GM21423 (cell line): Measurements from ENCODE around the gene IL1R1.
"Not testable (repeated sequence)": the region's sequence is repeated elsewhere in the genome, so short reads cannot be mapped to it uniquely, and the experiment has no call there.

Experiments
- ATAC-seq: cut with Tn5 transposase; IDR thresholded peaks from one replicate; pipeline ENCODE4 v1.9.1; 2021; ENCODE audit warnings: mild to moderate bottlenecking, moderate library complexity; ENCODE audit not compliant: unreplicated experiment

The IL1R1 gene

GRCh38 chr2:102141970-102142828, at the start of gene IL1R1:
TSS of gene IL1R1 (plus strand) at chr2:102142746. CDS start at chr2:102157725, 14,979 bp downstream.
- no peak for ATAC-seq

DNA sequence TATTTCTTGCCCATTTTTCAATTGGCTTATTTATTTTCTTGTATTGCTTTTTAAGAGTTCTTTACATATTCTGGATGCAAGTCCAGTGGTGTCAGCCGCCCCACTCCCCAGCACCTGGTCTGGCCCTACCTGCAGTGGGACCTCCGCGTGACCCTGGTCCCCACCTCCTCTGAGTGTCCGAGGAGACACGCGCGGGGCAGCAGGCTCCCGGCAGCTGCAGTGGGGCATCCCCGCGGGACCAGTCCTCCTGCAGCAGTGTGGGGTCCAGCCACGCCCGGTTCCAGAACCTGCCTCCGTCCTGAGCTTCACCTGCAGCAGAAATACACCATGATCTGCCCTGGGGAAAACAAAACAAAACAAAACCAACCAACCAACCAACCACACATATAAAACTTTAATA, 48.9 kb upstream of the IL1R1 start:
- ATAC-seq: no peak

DNA sequence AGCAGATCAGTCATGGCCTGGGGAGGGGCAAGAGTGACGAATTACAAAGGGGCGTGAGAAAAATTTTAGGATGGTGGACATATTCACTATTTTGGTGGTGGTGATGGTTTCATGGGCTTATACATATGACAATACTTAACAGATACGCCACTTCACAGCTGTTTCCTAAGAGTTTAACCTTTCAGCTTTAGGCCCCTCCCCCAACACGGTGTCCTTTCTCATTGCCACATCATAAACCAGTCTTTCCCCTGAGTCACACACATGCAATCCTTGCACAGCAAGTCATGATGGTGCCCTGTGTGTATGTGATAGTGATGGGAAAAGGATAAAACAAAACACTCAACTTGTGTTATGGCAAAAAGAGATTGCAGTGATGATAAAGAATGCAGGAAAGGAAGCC, 47.6 kb upstream of the IL1R1 start:
- no peak for ATAC-seq

GRCh38 chr2:102096103-102096502, 46.4 kb upstream of the IL1R1 start:
- ATAC-seq: no peak

- ATAC-seq: no peak
Observed at GRCh38 chr2:102098756-102099155, 43.8 kb upstream of the IL1R1 start.

DNA sequence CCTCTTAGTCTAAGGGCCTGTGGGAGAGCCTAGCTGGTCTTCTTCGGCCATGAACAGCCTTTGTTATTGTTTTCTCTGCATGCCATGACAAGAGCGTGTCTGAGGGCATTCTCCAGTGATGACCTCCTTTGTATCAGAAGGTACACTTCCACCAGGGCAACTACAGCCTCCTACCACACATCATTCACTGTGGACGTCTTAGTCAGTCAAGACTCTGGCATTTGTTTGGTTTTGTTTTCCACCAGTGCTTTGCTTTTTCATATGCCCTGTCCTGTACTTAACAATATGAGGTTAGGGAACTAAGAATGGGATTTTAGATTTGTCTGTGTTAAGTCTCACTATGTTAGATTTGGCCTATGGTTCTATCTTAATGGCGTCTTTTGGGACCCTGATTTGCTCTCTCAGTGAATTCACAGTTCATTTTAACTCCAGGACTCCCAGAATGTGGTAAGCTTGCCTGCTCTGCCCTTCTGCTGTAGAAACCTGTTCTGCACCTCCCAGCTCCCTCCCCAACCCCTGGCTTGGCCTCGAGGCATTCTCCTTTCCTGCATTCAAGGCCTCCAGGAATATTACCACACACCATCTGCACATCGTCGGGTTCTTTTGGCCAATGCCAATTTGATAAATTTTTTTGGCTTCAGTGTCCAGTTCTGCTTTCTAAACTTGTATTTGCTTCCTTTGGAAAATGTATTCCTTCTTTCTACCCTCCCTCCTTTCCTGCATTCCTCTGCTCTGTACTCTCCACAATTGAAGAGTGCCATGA, 42.8 kb upstream of the IL1R1 start:
- no peak for ATAC-seq

DNA sequence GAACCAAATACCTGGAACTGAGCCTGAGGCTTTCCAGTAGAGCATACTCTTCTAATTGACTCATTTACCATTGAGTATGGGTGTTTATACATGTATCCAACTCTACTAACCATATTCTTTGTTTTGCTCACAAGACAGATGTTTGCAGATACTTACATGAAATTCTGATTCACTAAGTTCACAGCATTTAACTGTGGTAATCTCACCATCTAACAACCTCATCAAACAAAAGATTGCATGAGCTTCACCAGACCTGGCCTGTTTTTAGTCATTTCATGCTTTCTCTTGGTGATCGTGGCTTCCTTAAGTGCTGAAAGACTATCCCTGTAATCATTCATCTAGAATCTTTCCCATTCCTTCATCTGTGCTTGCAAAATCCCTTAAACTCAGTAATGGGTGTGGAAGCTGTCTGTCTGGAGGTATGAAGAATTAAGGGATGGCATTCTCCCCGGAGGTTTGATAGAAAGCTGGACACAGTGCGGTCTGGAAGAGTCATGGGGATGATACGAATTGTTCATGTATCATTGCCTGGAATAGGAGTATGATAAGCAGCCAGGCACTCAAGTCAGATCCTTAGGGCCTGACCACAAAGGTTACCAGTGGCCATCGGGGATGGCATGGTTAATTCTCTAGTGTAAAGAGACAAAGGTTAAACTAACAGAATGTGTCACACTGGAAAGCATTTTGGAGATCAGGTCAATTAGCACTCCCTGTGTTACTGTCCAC, 42.0 kb upstream of the IL1R1 start:
- ATAC-seq: no peak

DNA sequence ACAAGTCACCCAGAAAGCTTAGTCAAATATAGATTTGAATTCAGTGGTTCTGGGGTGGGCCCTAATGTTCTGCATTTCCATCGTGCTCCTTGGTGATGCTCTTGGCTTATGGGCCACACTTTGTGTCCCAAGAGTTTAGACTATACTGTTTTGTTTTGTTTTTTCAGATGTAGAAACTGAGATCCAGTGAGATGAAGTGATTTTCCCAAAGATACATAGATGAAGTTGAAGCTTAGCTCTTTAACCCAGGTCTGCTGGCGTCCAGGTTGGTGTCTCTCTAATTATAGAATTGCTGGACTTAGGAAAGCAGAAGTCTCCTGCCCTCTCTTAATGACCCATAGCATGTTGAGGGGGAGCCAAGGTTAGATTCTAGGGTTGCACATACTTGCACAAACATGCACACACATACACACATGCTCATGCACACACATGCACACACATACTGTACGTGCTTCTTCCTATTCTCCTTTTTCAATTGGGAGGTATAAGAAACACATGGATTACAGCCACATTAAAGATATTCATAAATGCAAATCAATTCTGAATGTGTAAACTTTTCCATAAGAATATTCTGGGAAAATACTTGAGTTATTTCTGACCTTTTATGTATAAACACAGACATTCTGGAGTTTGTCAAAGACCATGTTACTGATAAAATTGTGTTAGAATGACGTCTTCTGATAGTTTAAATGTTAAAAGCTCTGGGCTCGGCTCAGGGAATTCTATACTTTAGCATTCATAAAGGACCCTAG, 41.3 kb upstream of the IL1R1 start:
- ATAC-seq: no peak

DNA sequence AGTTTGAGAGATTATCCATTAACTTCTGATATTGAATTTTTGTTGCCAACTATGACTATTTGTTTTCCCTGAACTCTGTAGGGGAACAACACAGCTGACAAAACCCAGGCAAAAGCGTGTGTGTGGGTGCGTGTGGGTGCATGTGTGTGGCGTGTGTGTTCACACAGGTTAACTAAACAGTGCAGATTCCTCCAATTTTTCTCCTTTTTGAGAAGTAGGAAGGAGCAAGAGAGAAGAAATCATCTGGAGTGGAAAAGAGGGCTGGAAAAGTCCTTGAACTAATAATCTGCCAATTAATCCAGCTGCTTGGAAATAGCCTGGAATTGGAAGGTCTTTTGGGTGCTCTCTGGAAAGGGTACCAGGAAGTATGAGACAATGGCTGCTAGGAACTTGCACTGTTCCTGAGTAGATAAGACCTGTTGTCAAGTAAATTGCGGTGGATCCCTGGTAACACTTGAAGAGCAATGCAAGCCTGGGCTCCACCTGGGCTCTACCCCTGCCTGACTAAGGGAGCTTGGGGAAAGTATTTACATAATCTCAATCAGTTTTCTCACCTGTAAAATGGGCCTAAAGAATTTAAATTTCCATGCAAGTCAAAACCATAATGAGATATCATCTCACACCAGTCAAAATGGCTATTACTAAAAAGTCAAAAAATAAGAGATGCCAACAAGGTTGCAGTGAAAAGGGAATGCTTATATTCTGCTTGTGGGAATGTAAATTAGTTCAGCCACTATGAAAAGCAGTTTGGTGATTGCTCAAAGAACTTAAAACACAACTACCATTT, 40.5 kb upstream of the IL1R1 start:
- no peak for ATAC-seq

- ATAC-seq: not testable (repeated sequence)
Observed at GRCh38 chr2:102102636-102102948, 40.0 kb upstream of the IL1R1 start.

- ATAC-seq: no peak
Observed at GRCh38 chr2:102103284-102103683, 39.3 kb upstream of the IL1R1 start.

- peak; percentile 86 for ATAC-seq
Observed at GRCh38 chr2:102103992-102104871, 38.3 kb upstream of the IL1R1 start.

DNA sequence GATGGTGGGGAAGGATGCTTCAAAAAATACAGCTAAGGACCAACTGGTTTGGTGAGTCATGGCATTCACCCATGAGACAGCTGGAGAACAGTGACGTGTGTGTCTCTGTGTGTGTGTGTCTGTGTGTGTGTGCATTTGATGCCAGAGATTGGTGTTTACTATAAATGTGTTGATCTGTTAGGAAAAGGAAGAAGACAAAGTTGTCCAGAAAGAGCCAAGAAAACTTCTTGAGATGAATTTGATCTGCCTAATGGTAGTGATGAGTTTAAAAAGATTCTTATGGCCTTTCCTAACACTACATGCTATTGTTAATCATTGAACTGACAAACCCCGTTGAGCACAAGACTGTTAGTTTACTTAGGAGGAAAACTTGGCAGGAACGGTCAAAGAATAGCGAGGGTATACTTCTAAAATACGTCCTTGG, 36.4 kb upstream of the IL1R1 start:
- no peak for ATAC-seq

- ATAC-seq: not testable (repeated sequence)
Observed at GRCh38 chr2:102106813-102107740, 35.5 kb upstream of the IL1R1 start.

DNA sequence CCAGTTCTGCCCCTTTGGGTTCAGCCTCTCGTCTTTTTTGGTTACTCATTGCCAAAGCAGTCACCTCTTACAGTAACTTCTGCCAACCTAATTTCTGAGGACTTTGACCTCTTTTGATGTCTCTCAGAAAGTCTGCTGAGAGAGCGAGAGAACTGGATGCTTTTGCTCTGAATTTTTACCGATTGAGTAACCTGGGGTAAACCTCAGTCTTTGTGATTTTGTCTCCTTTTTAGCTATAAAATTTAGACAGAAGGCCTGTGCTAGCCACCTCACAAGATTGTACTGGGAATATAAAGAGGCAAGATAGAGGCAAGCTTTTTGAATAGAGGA, 34.8 kb upstream of the IL1R1 start:
- no peak for ATAC-seq

GRCh38 chr2:102109016-102109415, 33.5 kb upstream of the IL1R1 start:
- no peak for ATAC-seq

- ATAC-seq: no peak
Observed at GRCh38 chr2:102110171-102110570, 32.4 kb upstream of the IL1R1 start.
